ENCODE measurements around the gene CD53. TPM values are rescaled to one million over a fixed set of nuclear protein-coding genes. Genes with fewer than 3 reads are reported as not detected.

Gene CD53
- total and polyA plus RNA-seq, 9 of the 15 experiments (the other 6 are each of a cell fraction or from before 2014, with no cell fraction given) = 63.5 to 220 (median 131) TPM

GRCh38 chr1:110916669-110917306, 43.8 kb downstream of the CD53 start (continued):
- TF ChIP-seq MNT (conservative IDR thresholded peaks at IDR 0.05) (peak in 1 of 2 experiments; percentile 54; a peak in 3 of 4 replicates), SAFB2 (IDR thresholded peaks at IDR 0.05; ENCODE audit: borderline replicate concordance, low read depth, low read length, severe bottlenecking) (no peak), CREB3 (tag; conservative IDR thresholded peaks at IDR 0.05; ENCODE audit: low read depth) (no peak; the same call in 1 of the 2 replicates), NFYB (IDR thresholded peaks at IDR 0.05; ENCODE audit: extremely low read depth, insufficient read length) (no peak), ZNF75A (CRISPR knock-in tag; IDR thresholded peaks at IDR 0.05) (0 out of 2 replicates have a peak, but pooled peaks have one; percentile 6), ZNF134 (CRISPR knock-in tag; conservative IDR thresholded peaks at IDR 0.05) (0 out of 2 replicates have a peak, but pooled peaks have one; percentile 30), ZNF263 (CRISPR knock-in tag; IDR thresholded peaks at IDR 0.05; ENCODE audit: borderline replicate concordance) (no peak), RERE (CRISPR knock-in tag; IDR thresholded peaks at IDR 0.05; ENCODE audit: borderline replicate concordance) (no peak), OTX1 (CRISPR knock-in tag; IDR thresholded peaks at IDR 0.05) (0 out of 2 replicates have a peak, but pooled peaks have one; percentile 28), ELF2 (CRISPR knock-in tag; IDR thresholded peaks at IDR 0.05) (no peak), PTTG1 (tag; IDR thresholded peaks at IDR 0.05; ENCODE audit: low read depth) (no peak), BHLHE40 (IDR thresholded peaks at IDR 0.05; ENCODE audit: low read length) (peak; percentile 65; the same call in 1 of the 2 replicates), U2AF1 (optimal IDR thresholded peaks at IDR 0.05; ENCODE audit: low read depth, low read length) (no peak)

Data from K562 (cell line).